Measurements from ENCODE around the gene SQSTM1. TPM values are rescaled to one million over a fixed set of nuclear protein-coding genes. Genes with fewer than 3 reads are reported as not detected.
"Not testable (repeated sequence)": the region's sequence is repeated elsewhere in the genome, so short reads cannot be mapped to it uniquely, and the experiment has no call there.

Gene SQSTM1
- total RNA-seq, 2 donors from 2014 or later, result 375 to 469 TPM

DNA sequence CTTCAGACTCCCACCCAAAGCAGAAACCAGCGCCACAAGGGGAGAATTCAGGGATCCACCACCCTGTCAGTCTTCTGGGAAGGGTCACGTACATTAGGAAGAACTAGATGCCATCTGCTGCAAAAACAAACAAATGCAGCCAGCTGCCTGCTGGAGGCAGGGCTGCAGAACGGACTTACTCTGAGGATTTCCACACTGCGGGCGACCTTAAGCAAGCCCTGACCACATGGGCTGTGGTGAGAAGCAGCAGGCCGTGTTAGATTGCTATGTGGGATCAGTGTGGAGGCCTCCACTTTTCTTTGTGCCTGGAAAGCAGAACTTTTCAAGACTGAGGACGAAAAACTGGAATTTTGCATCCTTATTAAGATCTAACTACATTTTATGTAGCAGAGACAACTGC is 40.3 kb upstream of the SQSTM1 start:
- DNase-seq (ENCODE audit: low spot score) (no peak), ATAC-seq (ENCODE audit: insufficient number of reproducible peaks, low FRiP score, low read depth) (no peak)
- no peak overlapping the region for H3K27ac ChIP-seq
- H3K4me1 ChIP-seq (ENCODE audit: control insufficient read depth in 1 of 2, low read depth in 2 of 2), result peaks cover 0 to 4% of the 10 kb centered on the region in 2 donors
- no peaks in the 10 kb centered on the region for H3K9me3 ChIP-seq
- TF ChIP-seq, protein P1, sequence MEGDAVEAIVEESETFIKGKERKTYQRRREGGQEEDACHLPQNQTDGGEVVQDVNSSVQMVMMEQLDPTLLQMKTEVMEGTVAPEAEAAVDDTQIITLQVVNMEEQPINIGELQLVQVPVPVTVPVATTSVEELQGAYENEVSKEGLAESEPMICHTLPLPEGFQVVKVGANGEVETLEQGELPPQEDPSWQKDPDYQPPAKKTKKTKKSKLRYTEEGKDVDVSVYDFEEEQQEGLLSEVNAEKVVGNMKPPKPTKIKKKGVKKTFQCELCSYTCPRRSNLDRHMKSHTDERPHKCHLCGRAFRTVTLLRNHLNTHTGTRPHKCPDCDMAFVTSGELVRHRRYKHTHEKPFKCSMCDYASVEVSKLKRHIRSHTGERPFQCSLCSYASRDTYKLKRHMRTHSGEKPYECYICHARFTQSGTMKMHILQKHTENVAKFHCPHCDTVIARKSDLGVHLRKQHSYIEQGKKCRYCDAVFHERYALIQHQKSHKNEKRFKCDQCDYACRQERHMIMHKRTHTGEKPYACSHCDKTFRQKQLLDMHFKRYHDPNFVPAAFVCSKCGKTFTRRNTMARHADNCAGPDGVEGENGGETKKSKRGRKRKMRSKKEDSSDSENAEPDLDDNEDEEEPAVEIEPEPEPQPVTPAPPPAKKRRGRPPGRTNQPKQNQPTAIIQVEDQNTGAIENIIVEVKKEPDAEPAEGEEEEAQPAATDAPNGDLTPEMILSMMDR (IDR thresholded peaks at IDR 0.05), result no peak
- H3K4me3 ChIP-seq, result no peak overlapping the region
- H3K36me3 ChIP-seq, result peaks cover 19% of the 10 kb centered on the region
- no peaks in the 10 kb centered on the region for H3K27me3 ChIP-seq (replicated peaks; ENCODE audit: insufficient read depth)

DNA sequence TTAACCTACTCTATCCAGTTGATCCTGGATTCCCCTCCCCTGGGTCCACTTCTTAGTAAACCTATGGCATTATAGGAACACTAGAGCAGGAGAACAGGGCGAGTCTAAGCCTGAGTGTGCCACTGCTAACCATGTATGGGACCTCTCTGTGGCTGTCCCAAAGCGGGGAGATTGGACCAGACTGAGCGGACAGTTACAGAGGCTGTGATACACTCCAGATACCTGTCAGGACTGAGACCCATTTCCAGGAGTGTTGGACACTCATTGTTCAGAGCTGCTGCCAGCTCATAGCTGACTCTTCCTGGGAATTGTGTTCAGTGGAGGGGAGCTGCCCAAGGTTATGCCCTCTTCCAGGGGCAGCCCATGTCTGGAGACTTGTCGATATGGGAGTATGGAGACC is 38.9 kb upstream of the SQSTM1 start:
- TF ChIP-seq, protein P1 (IDR thresholded peaks at IDR 0.05), result no peak
- DNase-seq (ENCODE audit: low spot score) (no peak), ATAC-seq (ENCODE audit: insufficient number of reproducible peaks, low FRiP score, low read depth) (no peak)
- Histone ChIP-seq H3K27ac (no peak overlapping the region), H3K27me3 (replicated peaks; ENCODE audit: insufficient read depth) (no peaks in the 10 kb centered on the region), H3K4me1 (ENCODE audit: control insufficient read depth in 1 of 2, low read depth in 2 of 2) (peaks cover 0 to 4% of the 10 kb centered on the region in 2 donors), H3K4me3 (no peak overlapping the region), H3K9me3 (no peaks in the 10 kb centered on the region), H3K36me3 (peaks cover 7% of the 10 kb centered on the region)

DNA sequence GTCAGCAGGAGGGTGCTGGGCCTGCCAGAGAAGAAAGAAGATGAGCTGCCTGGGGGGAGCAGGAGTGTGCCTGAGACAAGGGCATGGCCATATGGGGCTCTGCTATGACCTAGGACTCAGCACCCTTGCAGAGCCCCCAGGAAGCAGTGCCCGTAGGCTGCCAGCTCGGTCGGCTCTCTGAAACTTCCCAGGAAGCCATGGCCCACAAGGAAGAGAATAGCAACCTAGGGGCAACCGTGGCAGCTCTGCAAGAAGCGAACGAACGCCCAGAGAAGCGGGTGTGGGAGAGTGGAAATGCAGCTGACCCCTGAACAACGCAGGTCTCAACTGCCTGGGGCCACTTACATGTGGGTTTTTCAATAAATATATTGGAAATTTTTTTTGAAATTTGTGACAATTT is 37.6 kb upstream of the SQSTM1 start:
- Histone ChIP-seq H3K9me3 (no peaks in the 10 kb centered on the region), H3K27ac (no peak overlapping the region), H3K4me1 (ENCODE audit: control insufficient read depth in 1 of 2, low read depth in 2 of 2) (peaks cover 0 to 4% of the 10 kb centered on the region in 2 donors), H3K4me3 (no peak overlapping the region), H3K27me3 (replicated peaks; ENCODE audit: insufficient read depth) (no peaks in the 10 kb centered on the region), H3K36me3 (peaks cover 7% of the 10 kb centered on the region)
- ATAC-seq (ENCODE audit: insufficient number of reproducible peaks, low FRiP score, low read depth) (no peak), DNase-seq (ENCODE audit: low spot score) (no peak)
- TF ChIP-seq, protein P1 (IDR thresholded peaks at IDR 0.05), result no peak

DNA sequence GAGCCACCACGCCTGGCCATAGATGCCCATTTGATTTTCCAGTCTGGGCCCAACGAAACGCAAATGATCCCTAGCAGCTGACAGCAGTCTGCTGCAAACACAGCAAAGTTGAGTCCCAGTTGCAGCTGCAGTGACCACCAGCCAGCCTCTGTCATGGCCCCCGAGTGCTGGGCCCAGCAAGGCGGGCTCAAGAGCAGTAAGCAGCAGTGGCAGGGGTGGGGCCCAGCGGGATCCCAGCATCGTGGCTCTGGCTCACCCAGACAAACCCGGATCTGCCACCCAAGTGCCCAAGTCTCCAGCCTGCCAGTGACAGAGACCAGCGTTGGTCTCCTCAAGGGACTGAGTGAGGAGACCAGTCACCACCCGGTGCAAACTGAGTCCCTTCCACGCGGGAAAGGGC is 33.8 kb upstream of the SQSTM1 start:
- Histone ChIP-seq H3K36me3 (no peaks in the 10 kb centered on the region), H3K9me3 (no peaks in the 10 kb centered on the region), H3K27me3 (replicated peaks; ENCODE audit: insufficient read depth) (no peaks in the 10 kb centered on the region), H3K4me1 (ENCODE audit: control insufficient read depth in 1 of 2, low read depth in 2 of 2) (no peaks in the 10 kb centered on the region), H3K4me3 (no peak overlapping the region), H3K27ac (no peak overlapping the region)
- ATAC-seq (ENCODE audit: insufficient number of reproducible peaks, low FRiP score, low read depth) (no peak), DNase-seq (ENCODE audit: low spot score) (no peak)
- TF ChIP-seq, protein P1 (IDR thresholded peaks at IDR 0.05), result no peak

DNA sequence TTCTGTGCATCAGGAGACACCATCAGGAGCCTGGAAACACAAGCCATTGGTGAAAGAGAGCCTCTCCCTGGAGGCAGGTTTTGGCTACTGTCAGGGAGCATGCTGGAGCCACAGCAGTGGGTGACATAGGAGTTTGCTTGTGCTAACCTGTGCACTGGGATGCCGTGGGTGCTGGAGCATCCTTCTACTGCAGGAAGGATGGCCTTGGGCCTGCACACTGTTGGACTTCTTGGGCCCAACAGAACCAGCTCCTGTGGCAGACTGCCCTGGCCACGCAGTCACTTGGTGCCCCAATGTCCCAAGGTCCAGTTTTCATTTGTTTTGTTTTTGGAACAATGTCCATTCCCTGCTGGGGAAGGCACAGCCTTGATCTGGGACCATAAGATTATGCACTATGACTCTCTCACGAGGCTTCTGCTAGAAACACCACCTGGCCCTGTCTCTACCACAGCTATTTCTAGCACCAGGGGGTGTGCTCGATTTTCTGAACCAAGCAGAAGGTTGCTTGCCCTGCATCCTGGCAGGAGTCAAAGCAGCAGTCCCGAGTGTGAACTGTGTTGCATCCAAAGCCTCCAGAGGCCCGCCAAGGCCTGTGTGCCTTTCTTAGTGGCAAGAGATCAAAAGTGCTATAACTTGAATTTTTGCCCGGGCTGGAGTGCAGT is 32.4 kb upstream of the SQSTM1 start:
- Histone ChIP-seq H3K27ac (no peak overlapping the region), H3K4me1 (ENCODE audit: control insufficient read depth in 1 of 2, low read depth in 2 of 2) (peaks cover under 1 to 11% of the 10 kb centered on the region in 2 donors), H3K36me3 (no peaks in the 10 kb centered on the region), H3K9me3 (no peaks in the 10 kb centered on the region), H3K4me3 (no peak overlapping the region), H3K27me3 (replicated peaks; ENCODE audit: insufficient read depth) (no peaks in the 10 kb centered on the region)
- TF ChIP-seq, protein P1 (IDR thresholded peaks at IDR 0.05), result no peak
- no peak for ATAC-seq (ENCODE audit: insufficient number of reproducible peaks, low FRiP score, low read depth)
- DNase-seq (ENCODE audit: low spot score), result no peak

DNA sequence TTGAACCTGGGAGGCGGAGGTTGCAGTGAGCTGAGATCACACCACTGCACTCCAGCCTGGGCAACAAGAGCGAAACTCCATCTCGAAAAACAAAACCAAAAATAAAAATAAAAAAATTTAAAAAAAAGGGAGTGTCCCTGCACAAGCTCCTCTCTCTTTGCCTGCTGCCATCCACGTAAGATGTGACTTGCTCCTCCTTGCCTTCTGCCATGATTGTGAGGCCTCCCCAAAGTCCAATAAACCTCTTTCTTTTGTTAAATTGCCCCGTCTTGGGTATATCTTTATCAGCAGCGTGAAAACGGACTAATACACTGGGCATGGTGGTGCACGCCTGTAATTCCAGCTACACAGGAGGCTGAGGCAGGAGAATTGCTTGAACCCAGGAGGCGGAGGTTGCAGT is 31.4 kb upstream of the SQSTM1 start:
- H3K27me3 ChIP-seq (replicated peaks; ENCODE audit: insufficient read depth); DNase-seq (ENCODE audit: low spot score); H3K27ac ChIP-seq; H3K9me3 ChIP-seq; ATAC-seq (ENCODE audit: insufficient number of reproducible peaks, low FRiP score, low read depth); H3K4me3 ChIP-seq; H3K36me3 ChIP-seq: not testable (repeated sequence)
- peaks cover 8 to 21% of the 10 kb centered on the region in 2 donors for H3K4me1 ChIP-seq (ENCODE audit: control insufficient read depth in 1 of 2, low read depth in 2 of 2)
